NCI-H2196 (cell line): ENCODE measurements around the gene SERPINA5.
A peak's percentile ranks its signal among the peaks of the same experiment; 100 is the strongest.

ENCODE experiments used
- DNase-seq: peaks from one replicate; lab custom pipeline; 2025; ENCODE audit not compliant: unreplicated experiment; lab: John Stamatoyannopoulos, UW

Gene SERPINA5

DNA sequence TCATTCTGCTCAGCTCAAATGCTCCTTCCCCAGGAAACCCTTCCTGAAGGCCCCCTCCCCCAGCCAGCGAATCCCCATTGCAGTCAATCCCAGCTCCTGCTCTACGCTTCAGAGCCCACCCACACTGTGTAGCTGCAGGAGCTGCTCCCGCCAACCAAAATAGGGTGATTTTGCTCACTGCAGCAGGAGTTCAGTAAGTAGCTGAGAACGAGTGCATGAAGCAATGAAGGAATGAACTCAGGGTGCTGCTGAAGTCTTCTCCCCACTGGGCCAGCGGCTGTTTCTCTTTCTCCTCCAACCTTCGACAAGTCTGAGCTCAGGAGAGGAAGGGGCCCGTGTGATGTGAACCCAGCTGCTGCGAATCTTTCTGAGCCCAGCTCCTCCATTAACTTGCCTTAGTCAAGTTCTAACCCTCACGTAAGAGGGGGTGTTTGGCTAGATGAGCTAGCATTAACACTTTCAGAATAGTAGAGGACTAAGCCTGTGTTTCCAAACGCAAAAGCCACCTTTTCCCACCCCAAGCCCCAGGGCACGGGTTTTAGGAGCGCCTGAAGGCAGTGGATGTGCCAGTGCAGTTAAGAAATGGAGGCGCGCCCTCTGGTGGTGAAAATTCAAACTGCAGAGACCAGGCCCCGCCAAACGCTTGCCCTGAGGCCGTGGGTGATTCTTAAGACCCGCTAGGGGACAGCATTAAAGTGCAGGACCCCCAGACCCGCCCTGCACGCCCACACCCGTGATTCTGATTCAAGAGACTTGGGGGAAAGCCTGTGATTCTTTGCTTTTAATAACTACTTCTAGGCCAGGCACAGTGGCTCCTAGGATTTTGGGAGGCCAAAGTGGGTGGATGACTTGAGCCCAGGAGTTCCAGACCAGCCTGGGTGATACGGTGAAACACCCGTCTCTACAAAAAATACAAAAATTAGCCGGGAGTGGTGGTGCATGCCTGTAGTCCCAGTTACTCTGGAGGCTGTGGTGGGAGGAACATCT, 31.9 kb upstream of the SERPINA5 start:
- peak; percentile 11 for DNase-seq

DNA sequence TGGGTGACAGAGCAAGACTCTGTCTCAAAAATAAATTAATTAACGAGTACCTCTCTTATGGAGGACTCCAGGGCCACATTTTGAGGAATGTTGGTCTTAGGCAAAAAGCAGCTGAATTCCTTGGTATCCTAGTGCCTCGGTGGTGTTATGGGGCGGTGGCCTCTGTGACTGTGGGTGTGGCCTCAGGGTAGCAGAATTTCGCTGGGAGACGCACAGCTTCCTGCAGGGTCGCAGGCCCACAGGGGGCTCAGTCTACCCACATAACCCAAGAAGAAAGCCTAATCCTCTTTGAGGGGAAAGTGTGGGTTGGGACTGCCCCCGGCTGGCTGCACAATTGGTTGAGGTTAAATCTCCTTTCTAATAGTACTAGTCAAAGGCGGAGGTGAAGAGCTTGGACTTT, 31.2 kb upstream of the SERPINA5 start:
- DNase-seq, result no peak

DNA sequence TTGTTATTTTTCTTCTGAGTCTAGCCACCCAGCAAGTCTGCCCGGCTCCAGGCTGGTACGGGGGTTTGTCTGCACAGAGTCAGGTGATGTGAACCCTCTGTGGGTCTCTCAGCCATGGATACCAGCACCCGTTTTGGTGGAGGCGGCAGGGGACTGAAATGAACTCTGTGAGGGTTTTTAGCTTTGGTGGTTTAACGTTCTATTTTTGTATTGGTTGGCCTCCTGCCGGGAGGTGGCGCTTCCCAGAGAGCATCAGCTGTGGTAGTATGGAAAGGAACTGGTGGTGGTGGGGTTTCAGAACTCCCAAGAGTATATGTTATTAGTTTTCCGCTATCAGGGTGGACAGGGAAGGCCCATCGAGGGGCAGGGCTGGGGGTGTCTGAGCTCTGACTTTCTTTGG, 25.2 kb upstream of the SERPINA5 start:
- DNase-seq, result no peak

DNA sequence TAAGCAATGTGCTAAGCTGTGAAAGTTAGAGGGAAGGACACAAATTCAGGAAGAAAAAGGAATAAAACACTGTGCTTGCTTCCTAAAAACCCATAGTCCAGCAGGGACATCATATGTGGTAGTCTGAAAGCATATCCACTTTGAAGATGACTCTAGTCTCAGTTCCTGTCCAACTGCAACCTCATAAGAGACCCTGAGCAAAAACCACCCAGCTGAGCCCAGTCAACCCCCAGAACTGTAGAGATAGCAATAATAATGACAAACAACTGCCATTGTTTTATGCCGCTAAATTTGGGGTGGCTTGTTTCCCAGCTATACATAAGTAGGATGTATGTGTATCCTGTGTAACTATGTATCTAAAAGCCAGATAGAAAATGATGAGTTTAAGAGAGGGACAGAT, 23.9 kb upstream of the SERPINA5 start:
- DNase-seq, result no peak

DNA sequence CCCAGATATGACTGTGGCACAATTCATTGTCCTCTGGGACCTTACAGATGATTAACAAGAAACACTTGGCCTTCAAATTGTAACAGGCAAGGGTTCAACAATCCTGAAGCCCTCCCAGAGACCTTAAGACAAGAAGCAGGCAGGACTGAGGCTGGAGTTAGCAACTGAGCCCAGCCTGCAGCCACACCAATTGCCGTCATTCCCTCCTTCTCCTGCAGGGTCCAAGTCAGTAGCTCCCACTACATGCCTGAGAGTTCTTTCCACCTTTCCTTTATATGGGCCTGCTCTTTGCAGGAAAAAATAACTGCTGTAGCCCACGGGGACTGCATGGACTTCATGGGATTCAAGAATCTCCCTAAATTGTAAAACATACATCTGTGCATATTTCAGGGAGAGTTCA, 22.4 kb upstream of the SERPINA5 start:
- DNase-seq, result no peak

DNA sequence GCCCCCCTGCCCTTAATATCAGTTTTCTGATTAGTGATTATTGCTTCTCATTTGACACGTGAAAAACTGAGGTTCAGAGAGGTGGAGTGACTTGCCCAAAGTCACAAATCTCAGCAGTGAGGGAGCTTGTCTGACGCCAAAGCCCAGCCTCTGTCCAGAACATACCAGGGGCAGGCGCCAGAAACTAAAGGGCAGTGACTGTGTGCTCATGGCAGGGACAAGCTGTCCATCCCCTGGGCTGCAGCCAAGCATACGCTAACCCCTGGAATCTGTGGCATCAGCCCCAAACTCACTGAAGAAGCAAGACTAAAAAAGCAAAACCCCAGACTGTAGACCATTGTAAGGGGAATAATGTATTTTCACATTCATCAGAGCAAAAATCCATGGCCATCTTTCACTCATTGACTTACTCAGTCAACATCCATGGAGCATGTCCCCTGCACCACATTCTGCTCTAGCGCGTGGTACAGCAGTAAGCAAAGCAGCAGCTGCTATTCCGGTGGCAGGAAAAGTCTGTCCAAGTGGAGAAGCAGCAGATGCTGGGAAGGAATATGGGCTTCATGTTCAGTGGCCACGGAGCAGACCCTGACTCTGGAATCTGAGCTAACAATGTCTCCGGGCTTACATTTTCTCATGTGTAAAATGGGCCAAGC, 21.5 kb upstream of the SERPINA5 start:
- no peak for DNase-seq

DNA sequence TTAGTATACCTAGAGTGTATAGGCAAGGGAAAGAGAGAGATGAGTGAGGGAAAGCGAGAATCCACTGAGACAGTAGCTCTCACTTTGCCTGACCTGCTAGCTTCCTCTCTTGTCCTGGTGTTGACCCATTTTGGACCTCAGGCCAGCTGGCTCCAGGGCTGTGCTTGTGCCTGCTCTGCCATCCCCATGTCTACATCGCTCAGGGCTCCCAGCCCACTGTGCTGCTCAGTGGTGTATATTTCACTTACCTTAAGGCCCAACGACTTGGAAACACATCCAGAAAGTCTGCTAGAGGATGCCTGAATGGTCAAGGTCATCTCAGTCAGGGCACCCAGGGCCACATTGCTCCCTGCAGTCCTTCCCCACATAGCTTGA, 20.9 kb upstream of the SERPINA5 start:
- no peak for DNase-seq

DNA sequence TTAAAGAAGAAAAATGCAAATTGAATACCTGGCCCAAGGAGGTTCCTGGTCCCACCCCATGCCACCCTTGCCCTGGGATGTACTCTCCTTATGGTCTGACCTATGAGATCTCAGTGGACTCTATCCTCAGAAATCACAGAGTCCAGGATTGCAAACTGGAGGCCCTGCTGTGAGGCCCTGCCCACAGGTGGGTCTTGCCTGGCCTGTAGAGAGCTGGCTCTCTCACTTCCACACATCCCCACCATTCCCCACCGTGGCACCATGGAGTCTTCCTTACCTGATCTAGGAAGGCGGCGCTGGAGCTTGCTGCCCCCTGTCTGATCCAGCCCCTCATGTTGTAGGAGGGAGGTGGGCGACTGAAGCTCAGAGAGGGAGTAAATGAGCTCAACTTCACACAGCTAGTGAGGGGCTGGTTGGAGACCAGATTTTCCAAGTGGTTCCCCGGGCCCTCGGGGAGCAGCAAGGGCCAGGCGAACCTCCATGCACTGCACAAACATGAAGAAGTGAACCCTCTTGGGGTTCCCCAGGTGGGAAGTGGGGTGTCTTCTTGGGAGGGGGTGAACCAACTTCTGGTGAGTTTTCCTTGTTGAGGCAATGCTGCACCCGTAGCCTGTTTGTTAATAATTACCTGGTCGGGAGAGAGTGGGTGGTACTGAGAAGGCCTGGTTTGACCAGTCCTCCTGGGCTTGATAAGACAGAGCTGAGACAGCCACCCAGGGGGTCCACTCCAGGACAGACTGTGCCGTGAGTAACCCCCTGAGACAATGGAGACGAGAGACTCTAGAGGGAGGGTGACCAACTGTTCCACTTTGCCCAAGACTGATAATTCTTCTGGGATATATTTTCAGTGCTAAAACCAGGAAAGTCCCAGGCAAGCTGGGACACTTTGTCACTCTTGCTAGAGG, 20.2 kb upstream of the SERPINA5 start, which contains the start of gene SERPINA4:
TSS of gene SERPINA4 (plus strand) at position 692 of the 905 bp plus-strand sequence. CDS start 2,041 bp downstream, outside the sequence.
- DNase-seq, result no peak

DNA sequence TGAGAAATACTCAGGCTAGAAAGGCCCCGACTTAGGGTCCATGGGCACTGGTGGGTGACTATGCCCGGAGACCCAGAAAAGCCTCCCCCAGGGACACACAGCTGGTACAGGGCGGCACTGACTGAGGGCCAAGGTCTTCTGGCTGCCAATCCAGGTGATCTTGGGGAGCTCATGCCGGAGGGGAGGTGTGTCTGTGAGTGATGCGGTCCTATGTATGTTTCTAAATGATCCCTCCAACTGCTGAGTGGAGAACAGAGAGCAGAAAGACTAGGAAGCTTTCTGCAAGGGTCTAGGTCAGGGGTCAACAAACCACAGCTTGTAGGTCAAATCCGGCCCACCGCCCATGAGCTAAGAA, 19.6 kb upstream of the SERPINA5 start:
- no peak for DNase-seq

DNA sequence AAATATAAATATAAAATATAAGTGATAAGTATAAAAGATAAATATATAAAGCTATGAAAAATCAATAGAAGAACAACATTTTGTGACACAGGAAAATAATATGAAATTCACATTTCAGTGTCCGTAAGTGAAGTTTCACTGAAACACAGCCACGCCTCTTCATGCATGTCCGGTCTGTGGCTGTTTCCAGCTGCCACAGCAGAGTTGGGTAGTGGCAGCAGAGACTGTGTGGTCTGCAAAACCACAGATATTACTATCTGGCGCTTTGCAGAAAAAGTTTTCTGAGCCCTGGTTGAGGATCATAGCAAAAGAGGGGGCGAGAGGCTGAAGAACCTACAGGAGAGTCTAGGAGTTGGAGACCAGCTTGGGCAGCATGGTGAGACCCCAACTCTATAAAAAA, 19.2 kb upstream of the SERPINA5 start:
- DNase-seq, result no peak

DNA sequence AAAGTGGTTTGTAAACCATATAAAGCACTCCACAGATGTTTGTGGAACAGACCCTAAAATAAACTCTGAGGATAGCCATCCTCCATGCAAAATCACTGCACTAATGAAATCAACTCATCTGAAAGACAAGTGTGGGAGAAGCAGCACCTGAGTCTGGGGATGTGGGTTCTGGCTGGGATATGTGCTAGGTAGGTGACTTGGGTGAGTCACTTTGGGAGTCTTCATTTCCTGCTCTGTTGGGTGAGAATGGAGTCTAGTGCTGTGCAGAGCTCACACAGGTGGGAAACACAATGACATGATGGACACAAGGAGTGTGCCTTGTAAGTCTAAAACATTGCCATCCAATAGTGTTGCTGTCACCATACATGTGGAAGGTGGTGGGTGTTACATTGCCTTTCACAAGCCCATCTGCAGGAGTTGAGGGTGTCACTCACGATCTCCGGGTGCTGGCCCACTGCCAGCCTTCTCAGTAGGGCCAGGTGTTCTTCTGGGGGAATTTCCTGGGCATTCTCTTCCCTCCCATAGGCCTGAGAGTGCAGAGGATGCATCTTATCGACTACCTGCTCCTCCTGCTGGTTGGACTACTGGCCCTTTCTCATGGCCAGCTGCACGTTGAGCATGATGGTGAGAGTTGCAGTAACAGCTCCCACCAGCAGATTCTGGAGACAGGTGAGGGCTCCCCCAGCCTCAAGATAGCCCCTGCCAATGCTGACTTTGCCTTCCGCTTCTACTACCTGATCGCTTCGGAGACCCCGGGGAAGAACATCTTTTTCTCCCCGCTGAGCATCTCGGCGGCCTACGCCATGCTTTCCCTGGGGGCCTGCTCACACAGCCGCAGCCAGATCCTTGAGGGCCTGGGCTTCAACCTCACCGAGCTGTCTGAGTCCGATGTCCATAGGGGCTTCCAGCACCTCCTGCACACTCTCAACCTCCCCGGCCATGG, 18.0 kb upstream of the SERPINA5 start:
- no peak for DNase-seq

DNA sequence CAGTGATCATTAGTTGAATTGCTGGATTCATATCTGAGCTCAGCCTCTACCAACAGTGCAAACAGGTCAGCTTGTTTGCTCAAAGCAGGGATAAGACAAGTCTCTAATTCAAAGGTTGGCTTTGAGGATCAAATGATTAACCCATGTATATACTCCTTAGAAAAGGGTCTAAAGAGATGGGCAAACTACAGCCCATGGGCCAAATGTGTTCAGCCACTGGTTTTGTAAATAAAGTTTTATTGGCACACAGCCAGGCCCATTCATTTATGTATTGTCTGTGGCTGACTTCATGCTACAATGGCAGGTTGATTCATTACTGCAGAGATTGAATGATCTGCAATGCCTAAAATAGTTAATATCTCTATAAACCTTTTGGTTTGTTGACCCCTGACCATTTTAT, 16.8 kb upstream of the SERPINA5 start:
- DNase-seq, result no peak

DNA sequence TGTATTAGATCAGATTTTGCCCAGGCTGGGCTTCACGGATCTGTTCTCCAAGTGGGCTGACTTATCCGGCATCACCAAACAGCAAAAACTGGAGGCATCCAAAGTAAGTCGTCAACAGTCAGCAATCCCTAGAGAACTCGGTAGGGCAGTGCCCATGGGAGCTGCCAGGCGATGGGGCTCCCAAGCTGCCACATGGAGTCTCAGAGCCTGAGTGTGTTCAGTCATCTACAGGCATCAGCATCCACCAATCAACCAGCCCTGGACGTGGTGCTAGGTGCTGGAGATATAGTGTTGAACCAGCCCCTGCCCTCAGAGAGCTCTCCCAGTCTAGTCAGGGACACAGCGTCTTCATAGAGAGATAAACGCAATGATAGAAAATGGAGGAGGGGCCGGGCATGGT, 13.0 kb upstream of the SERPINA5 start:
- DNase-seq, result no peak

DNA sequence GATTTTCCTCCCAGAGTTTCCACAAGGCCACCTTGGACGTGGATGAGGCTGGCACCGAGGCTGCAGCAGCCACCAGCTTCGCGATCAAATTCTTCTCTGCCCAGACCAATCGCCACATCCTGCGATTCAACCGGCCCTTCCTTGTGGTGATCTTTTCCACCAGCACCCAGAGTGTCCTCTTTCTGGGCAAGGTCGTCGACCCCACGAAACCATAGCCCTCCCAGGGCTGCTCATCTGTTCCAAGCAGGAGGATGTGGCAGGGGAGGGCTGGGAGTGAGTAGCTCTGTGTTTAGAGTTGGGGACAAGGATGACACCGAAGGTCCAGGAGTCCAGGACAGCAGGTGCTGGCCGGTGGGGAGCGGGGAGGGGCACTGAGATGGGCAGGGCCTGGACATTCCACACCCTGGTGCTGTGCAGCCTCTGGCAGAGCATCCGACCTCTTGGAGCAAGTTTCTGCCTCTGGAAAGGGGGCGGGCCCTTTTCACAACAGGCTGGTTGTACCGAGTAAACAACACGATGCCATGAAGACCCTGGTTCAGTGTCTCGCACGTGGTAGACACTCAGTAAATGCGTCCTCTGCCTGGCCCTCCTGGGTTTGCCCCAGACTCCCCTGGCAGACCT, 11.7 kb upstream of the SERPINA5 start:
- no peak for DNase-seq

DNA sequence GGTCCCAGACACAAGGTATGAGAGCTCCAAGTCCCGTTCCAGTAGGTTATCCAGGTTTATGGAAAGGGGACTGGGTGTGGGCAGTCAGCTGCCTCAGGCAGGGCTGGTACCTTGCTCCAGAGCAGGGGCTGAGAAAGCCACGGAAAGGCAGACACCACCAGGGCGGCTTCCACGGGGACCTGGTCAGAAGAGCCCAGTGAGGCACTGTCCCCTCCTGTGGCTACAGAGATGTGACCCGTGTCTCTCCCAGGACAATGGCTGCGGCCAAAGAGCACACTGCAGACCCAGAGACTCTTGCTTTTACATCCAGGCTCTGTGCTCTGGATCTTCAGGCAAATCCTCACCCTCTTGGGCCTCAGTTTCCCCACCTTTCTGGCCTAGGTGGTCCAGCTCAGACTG, 11.2 kb upstream of the SERPINA5 start:
- no peak for DNase-seq

DNA sequence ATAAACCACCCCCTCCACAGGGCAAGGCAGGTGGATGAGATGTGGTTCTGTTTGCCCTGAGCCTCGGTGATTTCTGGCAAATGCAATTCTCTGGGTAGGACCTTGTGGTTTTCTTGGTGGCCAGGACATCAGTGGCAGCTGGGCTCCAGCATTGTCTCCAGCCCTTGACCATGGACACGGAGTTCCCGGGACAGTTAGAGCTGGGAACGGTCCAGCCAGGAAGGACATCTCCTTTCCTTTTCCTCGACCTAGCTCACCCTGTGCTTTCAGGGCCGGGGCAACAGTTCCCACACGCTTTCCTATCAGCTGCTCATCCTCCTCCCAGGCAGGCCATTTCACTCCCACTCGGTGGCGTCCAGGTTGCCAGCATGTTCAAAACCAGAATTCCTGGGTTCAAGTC, 10.8 kb upstream of the SERPINA5 start:
- no peak for DNase-seq

DNA sequence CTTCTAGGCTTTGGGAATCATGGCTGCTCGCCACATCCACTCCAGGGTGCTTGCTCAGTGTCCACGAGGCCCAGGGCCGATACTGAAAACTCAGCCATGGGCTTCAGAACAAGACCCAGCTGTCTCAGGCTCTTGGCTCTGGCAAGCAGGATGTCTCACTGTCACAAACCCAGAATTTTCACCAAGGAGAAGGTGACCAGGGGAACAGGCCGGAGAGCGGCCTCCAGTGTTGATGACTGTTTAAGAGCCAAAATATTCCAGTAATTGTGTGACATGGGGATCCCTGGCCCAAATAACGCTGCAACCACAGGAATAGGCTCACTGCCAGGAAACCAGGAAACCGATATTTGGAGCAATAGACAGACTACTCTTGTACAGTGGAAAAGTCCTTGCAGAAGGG, 9.8 kb upstream of the SERPINA5 start:
- DNase-seq, result no peak

DNA sequence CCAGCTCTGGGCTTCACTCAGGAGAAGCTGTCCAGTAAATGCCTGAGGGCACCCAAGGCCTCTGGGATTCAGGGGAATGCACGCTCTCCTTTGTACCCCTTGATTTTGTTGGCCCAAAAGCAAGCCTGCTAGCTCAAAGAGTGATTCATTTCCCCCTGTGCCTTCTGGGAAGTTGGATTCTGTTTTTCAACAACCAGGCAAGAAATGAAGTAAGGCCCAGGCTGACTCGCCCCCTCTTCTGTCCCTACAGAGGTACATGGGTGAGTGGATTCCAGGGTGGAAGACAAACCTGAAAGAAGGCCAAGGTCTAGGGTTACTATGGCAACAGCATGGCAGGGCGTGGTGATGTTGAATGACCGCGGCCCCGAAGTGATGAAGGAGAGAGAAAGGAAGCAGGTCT, 9.3 kb upstream of the SERPINA5 start:
- DNase-seq, result no peak

DNA sequence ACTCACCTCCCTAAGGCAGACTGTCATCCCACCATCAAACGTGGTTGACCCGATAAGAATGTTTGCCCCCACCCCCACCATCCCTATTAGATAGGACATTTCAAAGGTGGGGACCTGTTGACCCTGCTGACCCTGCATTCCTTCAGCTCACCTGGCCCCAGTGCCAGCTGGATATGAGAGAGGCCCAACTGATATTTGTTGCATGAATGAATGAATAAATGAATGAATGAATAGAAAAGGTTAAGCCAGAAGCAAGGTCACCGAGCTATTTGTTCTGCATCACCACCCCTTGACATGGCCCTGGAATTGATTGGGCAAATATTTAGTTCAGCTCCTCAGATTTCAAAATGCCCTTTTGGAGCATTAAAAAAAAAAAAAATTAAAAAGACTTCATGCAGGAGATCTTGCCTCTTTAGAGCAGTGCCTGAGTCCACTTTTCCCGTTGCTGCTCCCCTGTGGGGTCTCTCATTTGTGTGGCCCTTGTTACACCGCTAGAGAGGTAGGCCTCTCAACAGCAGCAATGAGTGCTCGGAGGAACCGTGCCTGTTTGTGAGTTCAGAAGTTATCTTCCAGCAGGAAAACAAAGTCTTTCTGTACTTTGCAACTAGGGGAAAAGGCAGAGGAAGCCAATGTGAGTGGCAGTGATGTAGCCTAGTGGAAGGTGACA, 8.5 kb upstream of the SERPINA5 start:
- no peak for DNase-seq
